WTC11 (cell line): ENCODE data around the gene ARHGAP10. TPM values are rescaled to one million over a fixed set of nuclear protein-coding genes. Genes with fewer than 3 reads are reported as not detected.

Experiments
- ATAC-seq: fragments of 200-7000 bp; cut with Tn5 transposase; 2 replicates; pipeline ENCODE4 v1.10.0; 2021; ENCODE audit warnings: mild to moderate bottlenecking, moderate library complexity
- CTCF ChIA-PET: fragments of 300-600 bp; sonication (Branson Sonifier 250); formaldehyde crosslinking; loops from one replicate; lab custom pipeline; 2021; ENCODE audit warnings: antibody characterized with exemption; lab: Charles Lee
- POLR2A ChIA-PET: fragments of 350-600 bp; sonication (Branson Sonifier 250); formaldehyde crosslinking; loops from one replicate; lab custom pipeline; 2021; ENCODE audit warnings: antibody characterized with exemption; lab: Charles Lee
- DNase-seq: peaks from one replicate; pipeline ENCODE4 v3.0.0; 2021; ENCODE audit warnings: low spot score
- H3K27ac Mint-ChIP-seq: 2 replicates; pipeline ENCODE4 v1.8.0; 2021; ENCODE audit warnings: mixed read lengths
- H3K27me3 Mint-ChIP-seq: 2 replicates; pipeline ENCODE4 v1.8.0; 2021; ENCODE audit warnings: low read depth, mild to moderate bottlenecking, moderate library complexity, mixed read lengths
- H3K36me3 Mint-ChIP-seq: 2 replicates; pipeline ENCODE4 v1.8.0; 2021; ENCODE audit warnings: mixed read lengths
- H3K4me1 Mint-ChIP-seq: 2 replicates; pipeline ENCODE4 v1.8.0; 2022; ENCODE audit warnings: mixed read lengths
- H3K4me3 Mint-ChIP-seq: 2 replicates; pipeline ENCODE4 v1.8.0; 2021; ENCODE audit warnings: mild to moderate bottlenecking, moderate library complexity, mixed read lengths
- H3K9me3 Mint-ChIP-seq: 2 replicates; pipeline ENCODE4 v1.8.0; 2021; ENCODE audit warnings: mixed read lengths
- ATF3 ChIP-seq: sonication (generic); formaldehyde crosslinking; conservative IDR thresholded peaks from 2 replicates; pipeline ENCODE4 v1.8.1; 2022; ENCODE audit warnings: mild to moderate bottlenecking, missing genetic modification reagents
- CTCF ChIP-seq: fragments of 200-600 bp; IDR thresholded peaks from 2 replicates; pipeline ENCODE4 v1.8.0; 2022; ENCODE audit warnings: antibody characterized with exemption
- E2F1 ChIP-seq: sonication (generic); formaldehyde crosslinking; IDR thresholded peaks from 2 replicates; pipeline ENCODE4 v1.8.0; 2022; ENCODE audit warnings: mild to moderate bottlenecking, missing genetic modification reagents
- MLX ChIP-seq: sonication (generic); formaldehyde crosslinking; IDR thresholded peaks from 2 replicates; pipeline ENCODE4 v1.8.1; 2023; ENCODE audit warnings: mild to moderate bottlenecking, missing genetic modification reagents, moderate library complexity
- PREB ChIP-seq: sonication (generic); formaldehyde crosslinking; IDR thresholded peaks from 2 replicates; pipeline ENCODE4 v1.8.1; 2022; ENCODE audit warnings: mild to moderate bottlenecking, missing genetic modification reagents, moderate library complexity, borderline replicate concordance
- USF2 ChIP-seq: sonication (generic); formaldehyde crosslinking; IDR thresholded peaks from 2 replicates; pipeline ENCODE4 v1.8.1; 2023; ENCODE audit warnings: mild to moderate bottlenecking, missing genetic modification reagents, moderate library complexity
- ZNF121 ChIP-seq: sonication (generic); formaldehyde crosslinking; IDR thresholded peaks from 2 replicates; pipeline ENCODE4 v1.8.0; 2023; ENCODE audit warnings: missing genetic modification reagents
- ZNF423 ChIP-seq: fragments of 250-450 bp; sonication (Bioruptor Pico); IDR thresholded peaks from 2 replicates; pipeline ENCODE4 v2.1.2; 2022; ENCODE audit warnings: mild to moderate bottlenecking, moderate library complexity
- ZNF532 ChIP-seq: fragments of 250-450 bp; sonication (Bioruptor Pico); IDR thresholded peaks from 2 replicates; pipeline ENCODE4 v1.9.0; 2021; ENCODE audit warnings: mild to moderate bottlenecking, borderline replicate concordance
- ZSCAN18 ChIP-seq: fragments of 250-450 bp; sonication (Bioruptor Pico); IDR thresholded peaks from 2 replicates; pipeline ENCODE4 v2.1.2; 2022; ENCODE audit warnings: mild to moderate bottlenecking, moderate library complexity
- total RNA-seq: library from RNA; stranded (reverse); gene quantifications from 3 replicates; pipeline ENCODE4 v1.2.3, GENCODE V29; 2021

The ARHGAP10 gene
- total RNA-seq, 1 experiment from 2014 or later = 9.6 TPM

- TF ChIP-seq PREB (no peak), CTCF (0 out of 2 replicates have a peak, but pooled peaks have one; percentile 13)
- Mint-ChIP-seq H3K27ac (no peak overlapping the region), H3K4me1 (peaks cover 44% of the 10 kb centered on the region), H3K27me3 (no peaks in the 10 kb centered on the region), H3K9me3 (no peaks in the 10 kb centered on the region), H3K4me3 (no peak overlapping the region), H3K36me3 (no peaks in the 10 kb centered on the region)
- ChIA-PET POLR2A (no interaction called here), CTCF (interaction anchor here (0.9 to 1.2 kb wide), 4 partner anchors 10 to 140 kb away, joined by 3 to 5 read pairs (median 4); no protein-coding TSS in a partner anchor)
- peak; percentile 69 for ATAC-seq
- DNase-seq = peak; percentile 47
Measured at GRCh38 chr4:148056879-148057278, 325.0 kb downstream of the ARHGAP10 start.

GRCh38 chr4:148057516-148057915 is 325.6 kb downstream of the ARHGAP10 start:
- Mint-ChIP-seq H3K9me3 (no peaks in the 10 kb centered on the region), H3K36me3 (no peaks in the 10 kb centered on the region), H3K4me1 (peaks cover 45% of the 10 kb centered on the region), H3K4me3 (no peak overlapping the region), H3K27me3 (no peaks in the 10 kb centered on the region), H3K27ac (no peak overlapping the region)
- no peak for ATAC-seq
- TF ChIP-seq USF2 (CRISPR knock-in tag) = no peak
- TF ChIP-seq ATF3 (CRISPR knock-in tag) = no peak
- no peak for TF ChIP-seq ZNF423 (CRISPR knock-in tag)
- TF ChIP-seq ZNF532 = no peak
- TF ChIP-seq E2F1 = no peak
- no peak for TF ChIP-seq MLX
- TF ChIP-seq ZSCAN18 (CRISPR knock-in tag) = no peak
- no peak for TF ChIP-seq ZNF121 (CRISPR knock-in tag)
- POLR2A ChIA-PET = no interaction called here
- no peak for DNase-seq
- CTCF ChIA-PET = interaction anchor here (1.0 to 1.2 kb wide), 3 partner anchors 9 to 19 kb away, joined by 3 to 5 read pairs (median 4); no protein-coding TSS in a partner anchor
